GM12874 (cell line): ENCODE measurements around the gene POLN.

ENCODE experiments used
- CTCF ChIP-seq: IDR thresholded peaks from 2 replicates; pipeline ENCODE4 v1.5.1; 2011; ENCODE audit warnings: low read depth, mild to moderate bottlenecking, control low read depth, low read length, moderate library complexity; ENCODE audit not compliant: insufficient read depth

Gene POLN

GRCh38 chr4:2067446-2068197 is 174.3 kb downstream of the POLN start:
- TF ChIP-seq CTCF = no peak

- no peak for TF ChIP-seq CTCF
These were observed 175.1 kb downstream of the POLN start for GRCh38 chr4:2066571-2067445.

- no peak for TF ChIP-seq CTCF
These were observed 175.8 kb downstream of the POLN start for GRCh38 chr4:2066011-2066551.

- TF ChIP-seq CTCF = no peak
These were observed 176.6 kb downstream of the POLN start for GRCh38 chr4:2065106-2065930.

GRCh38 chr4:2064276-2064991 is 177.5 kb downstream of the POLN start:
- no peak for TF ChIP-seq CTCF

GRCh38 chr4:2063557-2064275 is 178.2 kb downstream of the POLN start:
- TF ChIP-seq CTCF = no peak
